Stimulated activated CD4-positive, alpha-beta T cell treated with anti-CD3 and anti-CD28 coated beads, Interleukin-12 subunit alpha, Interleukin-12 subunit beta, amount 100 ng/mL, for 48 hours (primary cell): ENCODE measurements around the gene ZFX.

Experiments used
- DNase-seq, 3 donors: peaks; one replicate each; pipeline ENCODE4 v3.0.0-alpha.2; 2020; ENCODE audit warnings: low read depth in 2 of 3, low spot score in 1 of 3

Gene ZFX

GRCh38 chrX:24201216-24201615 lies 51.7 kb downstream of the ZFX start:
- DNase-seq: no peak

- DNase-seq: no peak
Measured at GRCh38 chrX:24202465-24203031, 53.0 kb downstream of the ZFX start.

- peak in 1 of 3 donors; percentile 4 for DNase-seq
Measured at GRCh38 chrX:24203072-24203808, 53.7 kb downstream of the ZFX start.

- DNase-seq: no peak
Measured at GRCh38 chrX:24204331-24204730, 54.8 kb downstream of the ZFX start.

- no peak for DNase-seq
Measured at GRCh38 chrX:24204958-24205357, 55.4 kb downstream of the ZFX start.

GRCh38 chrX:24207826-24208225 lies 58.3 kb downstream of the ZFX start:
- no peak for DNase-seq

- no peak for DNase-seq
Measured at GRCh38 chrX:24208496-24209240, 59.1 kb downstream of the ZFX start.

GRCh38 chrX:24210190-24210589 lies 60.7 kb downstream of the ZFX start:
- no peak for DNase-seq

GRCh38 chrX:24214568-24214967 lies 65.0 kb downstream of the ZFX start:
- no peak for DNase-seq

- no peak for DNase-seq
Measured at GRCh38 chrX:24215272-24215671, 65.7 kb downstream of the ZFX start.

GRCh38 chrX:24216037-24216436 lies 66.5 kb downstream of the ZFX start:
- no peak for DNase-seq

GRCh38 chrX:24216827-24217226 lies 67.3 kb downstream of the ZFX start:
- DNase-seq: no peak

GRCh38 chrX:24219320-24219719 lies 69.8 kb downstream of the ZFX start:
- DNase-seq: no peak

- no peak for DNase-seq
Measured at GRCh38 chrX:24221872-24222271, 72.3 kb downstream of the ZFX start.

GRCh38 chrX:24225265-24225664 lies 75.7 kb downstream of the ZFX start:
- DNase-seq: no peak

- no peak for DNase-seq
Measured at GRCh38 chrX:24226176-24226575, 76.6 kb downstream of the ZFX start.

GRCh38 chrX:24228596-24228995 lies 79.1 kb downstream of the ZFX start:
- no peak for DNase-seq

GRCh38 chrX:24229400-24229879 lies 79.9 kb downstream of the ZFX start:
- DNase-seq: no peak

- no peak for DNase-seq
Measured at GRCh38 chrX:24229976-24230375, 80.4 kb downstream of the ZFX start.

GRCh38 chrX:24231131-24231540 lies 81.6 kb downstream of the ZFX start:
- no peak for DNase-seq

- no peak for DNase-seq
Measured at GRCh38 chrX:24231641-24232179, 82.2 kb downstream of the ZFX start.

GRCh38 chrX:24232796-24233195 lies 83.3 kb downstream of the ZFX start:
- DNase-seq: no peak
